Urothelium cell line (cell line): ENCODE results near the gene TMED10.
A peak's percentile ranks its signal among the peaks of the same experiment; 100 is the strongest.

Experiments used
- DNase-seq: peaks from one replicate; pipeline ENCODE4 v3.0.0; 2011; ENCODE audit warnings: low spot score, mixed read lengths
- FAIRE-seq: peaks from 2 replicates; lab custom pipeline; 2011; peaks lifted over from hg19 to GRCh38; lab: Jason Lieb, UNC

TMED10 gene

GRCh38 chr14:75090353-75090752 lies 86.1 kb downstream of the TMED10 start:
- no peak for FAIRE-seq
- no peak for DNase-seq

- peak; percentile 79 for FAIRE-seq
Observed at GRCh38 chr14:75088566-75089373, 87.6 kb downstream of the TMED10 start.

GRCh38 chr14:75088153-75088552 lies 88.3 kb downstream of the TMED10 start:
- FAIRE-seq: no peak
- DNase-seq: no peak

More at GRCh38 chr14:75088566-75089373, 87.6 kb downstream of the TMED10 start:
- peak; percentile 66 for DNase-seq

- DNase-seq: no peak
- peak; percentile 55 for FAIRE-seq
Observed at GRCh38 chr14:75084513-75084912, 91.9 kb downstream of the TMED10 start.

- DNase-seq: no peak
- no peak for FAIRE-seq
Observed at GRCh38 chr14:75083271-75083670, 93.1 kb downstream of the TMED10 start.

GRCh38 chr14:75081660-75082229 lies 94.7 kb downstream of the TMED10 start:
- no peak for FAIRE-seq
- DNase-seq: no peak
